PC-9 (cell line): ENCODE data around the gene ABCB7.

Experiments used
- CTCF ChIP-seq: fragments of 200-600 bp; sonication (generic); conservative IDR thresholded peaks from 2 replicates; pipeline ENCODE4 v1.6.1; 2017; ENCODE audit warnings: mixed run types, antibody characterized with exemption, mild to moderate bottlenecking, moderate library complexity
- EZH2 ChIP-seq: fragments of 200-600 bp; sonication (generic); IDR thresholded peaks from 2 replicates; pipeline ENCODE4 v1.8.0; 2017; ENCODE audit warnings: antibody characterized with exemption, low read depth

- peak; percentile 50 for TF ChIP-seq CTCF
- no peak for TF ChIP-seq EZH2
Observed at GRCh38 chrX:75038925-75039324, 117.2 kb downstream of the ABCB7 start.
